GM18526 (cell line): ENCODE results near the gene LGALSL.

Experiments
- POLR2A ChIP-seq: IDR thresholded peaks from 3 replicates; pipeline ENCODE4 v1.6.1; 2011; ENCODE audit not compliant: insufficient read length; ENCODE audit errors: extremely low read depth

LGALSL gene

GRCh38 chr2:64453770-64454385 is at the start of gene LGALSL:
Gene LGALSL, plus strand, starts transcription at chr2:64454162. Its CDS starts 384 bp downstream, at chr2:64454546.
- TF ChIP-seq POLR2A = no peak

GRCh38 chr2:64404743-64405142 is 49.2 kb upstream of the LGALSL start:
- no peak for TF ChIP-seq POLR2A

DNA sequence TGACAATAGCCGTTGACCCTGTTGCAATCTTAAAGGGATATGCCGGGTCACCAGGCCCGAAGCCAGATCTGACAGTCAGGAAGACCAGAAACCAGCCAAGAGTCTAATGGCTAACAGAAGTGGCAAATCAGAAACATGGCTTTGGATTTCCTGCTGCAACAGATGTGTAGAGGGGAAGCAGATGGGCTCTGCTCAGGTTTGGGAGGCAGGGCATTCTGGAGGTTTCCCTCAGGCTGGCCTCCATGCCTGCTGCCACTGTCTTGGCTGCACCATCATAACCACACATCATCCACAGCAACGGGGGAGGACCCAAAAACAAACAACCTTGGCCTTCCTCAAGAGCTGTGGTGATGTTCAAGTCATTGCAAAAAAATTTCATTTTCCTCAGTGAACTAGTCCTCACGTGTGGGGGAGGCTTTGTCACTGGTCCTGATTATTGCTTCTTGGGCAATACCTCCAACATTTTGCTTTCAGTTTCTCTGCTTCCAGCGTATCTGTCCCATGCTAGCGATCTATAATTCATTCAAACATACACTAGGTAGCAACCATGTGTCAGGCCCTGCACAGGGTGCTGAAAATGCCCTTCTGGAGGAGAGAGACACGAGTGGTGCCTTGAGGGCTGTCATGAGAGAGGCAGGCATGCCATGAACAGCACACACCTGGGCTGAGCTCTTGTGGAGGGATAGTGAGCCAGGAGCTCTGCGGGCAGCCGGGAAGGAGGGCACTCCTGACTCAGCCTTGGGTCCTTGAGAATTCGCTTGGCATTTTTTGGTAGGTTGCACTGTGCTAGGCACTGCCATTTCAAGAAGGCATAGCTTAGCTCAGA is 48.2 kb upstream of the LGALSL start:
- TF ChIP-seq POLR2A = no peak

DNA sequence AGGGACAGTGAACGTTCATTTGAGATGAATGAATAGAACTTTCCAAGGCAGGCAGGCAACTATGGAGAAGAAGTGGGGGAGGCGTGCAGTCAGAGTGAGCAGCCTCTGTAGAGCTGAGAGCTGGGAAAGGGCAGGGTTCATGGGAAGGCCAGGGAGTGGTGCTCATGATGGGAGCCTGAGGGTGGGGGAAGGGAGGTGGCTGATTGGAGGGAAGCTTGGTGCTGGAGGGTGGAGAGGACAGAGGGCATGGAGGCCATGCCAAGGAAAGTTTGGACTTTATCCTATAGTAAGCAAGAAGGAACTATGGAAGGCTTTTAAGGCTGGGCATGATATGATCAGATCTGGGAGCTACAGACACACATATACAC is 47.6 kb upstream of the LGALSL start:
- no peak for TF ChIP-seq POLR2A

GRCh38 chr2:64408031-64408430 is 45.9 kb upstream of the LGALSL start:
- TF ChIP-seq POLR2A = no peak

DNA sequence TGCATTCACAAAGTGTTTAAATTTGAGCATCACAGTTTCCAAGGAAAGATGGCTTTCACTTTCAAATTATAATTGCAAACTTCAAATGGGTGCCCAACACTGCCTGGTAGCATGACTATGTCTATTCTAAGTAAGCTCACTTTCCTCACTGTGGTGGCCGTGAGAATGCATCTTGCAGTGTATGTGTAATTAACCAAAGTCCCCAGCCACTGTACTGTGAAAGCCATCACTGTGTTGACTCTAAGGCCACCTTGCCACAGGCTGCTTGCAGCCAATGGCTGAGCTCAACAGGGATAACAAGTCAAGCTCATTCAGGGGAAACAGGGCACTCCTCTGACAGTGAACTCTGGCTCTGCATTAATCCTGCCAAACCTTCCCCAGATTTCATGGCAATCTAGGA is 43.3 kb upstream of the LGALSL start:
- no peak for TF ChIP-seq POLR2A

- no peak for TF ChIP-seq POLR2A
Measured at GRCh38 chr2:64412671-64413070, 41.3 kb upstream of the LGALSL start.

GRCh38 chr2:64414736-64415435 is 39.1 kb upstream of the LGALSL start:
- no peak for TF ChIP-seq POLR2A

DNA sequence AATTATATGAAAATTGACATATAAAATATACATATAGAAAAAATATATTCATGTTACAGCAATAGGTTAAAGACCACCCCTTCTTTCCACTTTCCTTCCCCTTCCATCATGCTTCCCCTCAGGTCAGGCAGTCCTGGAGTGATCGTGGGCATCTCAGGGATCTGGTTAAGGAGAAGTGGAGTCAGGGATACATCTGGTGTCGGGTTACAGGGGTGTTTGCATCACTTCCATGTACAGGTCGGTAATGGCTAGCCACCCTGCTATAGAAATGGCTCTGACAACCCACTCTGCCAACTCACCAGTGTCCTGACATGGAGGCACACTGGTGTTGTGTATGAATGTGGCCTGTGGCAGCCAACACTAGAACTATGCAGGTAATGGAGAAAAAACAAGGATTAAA is 36.3 kb upstream of the LGALSL start:
- no peak for TF ChIP-seq POLR2A

DNA sequence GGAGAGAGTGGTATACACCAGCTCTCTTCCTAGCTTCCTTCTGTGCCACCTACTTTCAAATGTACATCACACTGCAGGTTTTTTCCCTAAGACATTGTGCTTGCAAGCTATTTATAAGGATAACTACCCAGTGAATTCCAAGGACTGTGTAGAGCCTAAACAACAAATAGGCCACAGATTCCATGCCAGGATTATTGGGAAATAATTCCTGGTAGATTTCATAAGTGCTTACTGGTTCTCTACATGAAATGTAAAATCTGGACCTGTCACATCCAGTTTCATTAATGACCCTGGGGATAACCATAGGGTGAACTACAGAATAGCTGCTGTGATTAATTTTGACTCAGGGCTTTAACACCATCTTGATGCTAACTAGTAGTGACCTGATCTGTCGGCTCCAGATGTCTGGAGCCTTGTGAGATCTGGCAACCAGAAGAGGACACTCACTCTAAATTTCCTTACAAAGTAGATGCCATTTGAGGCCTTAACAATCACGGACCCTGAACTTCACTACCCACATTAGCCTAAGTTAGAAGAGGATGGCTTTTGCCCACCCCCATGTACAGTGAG is 34.3 kb upstream of the LGALSL start:
- no peak for TF ChIP-seq POLR2A

DNA sequence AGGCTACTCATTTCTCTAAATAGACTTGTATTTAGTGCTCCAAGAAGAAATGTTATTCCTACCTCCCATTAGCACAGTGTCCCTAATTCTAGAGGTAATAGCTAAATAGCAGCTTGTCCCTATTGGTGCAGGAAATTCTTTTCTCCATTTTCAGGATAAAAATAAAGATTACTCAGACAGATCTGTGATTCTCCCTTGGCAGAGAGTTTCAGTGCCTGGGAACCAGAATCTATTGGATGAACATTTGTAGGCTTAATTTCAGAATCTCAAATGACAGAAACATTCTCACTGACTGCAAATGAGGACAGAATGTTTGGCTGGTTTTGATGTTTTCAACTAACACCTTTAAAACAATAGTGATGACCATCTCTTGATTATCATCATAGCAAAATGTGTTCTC is 33.3 kb upstream of the LGALSL start:
- no peak for TF ChIP-seq POLR2A

DNA sequence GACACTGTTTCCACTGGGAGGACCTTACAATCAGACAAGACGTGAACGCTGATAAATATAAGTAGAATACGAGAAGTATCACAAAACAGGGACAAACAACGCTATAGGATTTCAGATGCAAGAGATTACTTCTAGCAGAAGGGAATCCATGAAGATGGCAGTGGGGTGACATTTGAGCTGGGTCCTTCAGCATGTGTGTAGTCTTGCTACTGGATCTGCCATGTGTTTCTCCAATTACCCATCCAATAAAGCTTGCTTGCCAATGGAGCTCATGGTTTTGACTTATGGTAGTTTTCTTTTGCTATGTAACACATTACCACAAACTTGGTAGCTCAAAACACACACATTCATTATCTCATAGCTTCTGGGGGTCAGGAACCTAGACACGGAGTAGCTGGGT is 32.8 kb upstream of the LGALSL start:
- no peak for TF ChIP-seq POLR2A

- no peak for TF ChIP-seq POLR2A
Measured at GRCh38 chr2:64422466-64422865, 31.5 kb upstream of the LGALSL start.

DNA sequence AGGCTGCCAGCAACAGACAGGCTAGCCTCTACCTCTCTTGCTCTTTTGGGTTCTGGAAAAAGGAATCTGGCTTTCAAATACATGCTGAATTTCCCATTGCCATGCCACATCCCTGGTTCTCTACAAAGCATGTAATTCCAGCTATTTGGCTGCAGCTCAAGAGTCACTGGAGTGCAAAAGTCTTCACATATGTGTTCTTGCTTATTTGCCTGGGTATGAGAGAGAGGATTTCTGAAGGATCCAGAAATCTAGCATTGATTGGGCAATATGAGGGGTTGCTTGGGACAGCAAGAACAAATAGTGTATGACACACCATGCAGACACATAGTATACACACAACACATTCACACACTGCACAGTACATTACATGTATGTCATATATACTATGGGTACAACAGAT is 30.7 kb upstream of the LGALSL start:
- TF ChIP-seq POLR2A = no peak

GRCh38 chr2:64424416-64424987 is 29.5 kb upstream of the LGALSL start:
- TF ChIP-seq POLR2A = no peak
